Parathyroid adenoma (tissue), 2 donors: ENCODE results near the gene NOTCH3.

Experiments
- H2AFZ ChIP-seq: fragments of 300-600 bp; sonication (generic); one replicate; pipeline ENCODE4 v1.7.0; 2017; ENCODE audit warnings: antibody characterized with exemption, mild to moderate bottlenecking
- H3K27ac ChIP-seq: fragments of 300-600 bp; sonication (generic); one replicate; pipeline ENCODE4 v1.7.0; 2017
- H3K27me3 ChIP-seq: fragments of 300-600 bp; sonication (generic); one replicate; pipeline ENCODE4 v1.7.0; 2017; ENCODE audit warnings: low read length; ENCODE audit not compliant: control insufficient read depth, insufficient read depth
- H3K36me3 ChIP-seq: fragments of 300-600 bp; sonication (generic); one replicate; pipeline ENCODE4 v1.7.0; 2017; ENCODE audit warnings: low read length; ENCODE audit not compliant: control insufficient read depth, insufficient read depth
- H3K4me1 ChIP-seq: fragments of 300-600 bp; sonication (generic); one replicate; pipeline ENCODE4 v1.7.0; 2017; ENCODE audit warnings: control low read depth
- H3K4me2 ChIP-seq: fragments of 300-600 bp; sonication (generic); one replicate; pipeline ENCODE4 v1.7.0; 2017; ENCODE audit warnings: low read length
- H3K4me3 ChIP-seq: fragments of 300-600 bp; sonication (generic); one replicate; pipeline ENCODE4 v1.7.0; 2017; ENCODE audit warnings: low read depth, low read length
- H3K79me2 ChIP-seq: fragments of 300-600 bp; sonication (generic); one replicate; pipeline ENCODE4 v1.7.0; 2017; ENCODE audit warnings: control low read depth
- H3K9ac ChIP-seq: fragments of 300-600 bp; sonication (generic); one replicate; pipeline ENCODE4 v1.7.0; 2017; ENCODE audit warnings: mild to moderate bottlenecking
- H3K9me3 ChIP-seq: fragments of 300-600 bp; sonication (generic); one replicate; pipeline ENCODE4 v1.7.0; 2017; ENCODE audit warnings: low read length; ENCODE audit not compliant: control insufficient read depth
- CTCF ChIP-seq: fragments of 300-600 bp; sonication (generic); IDR thresholded peaks from one replicate; pipeline ENCODE4 v1.7.0; 2017; ENCODE audit warnings: antibody characterized with exemption, mild to moderate bottlenecking
- donor health status: primary hyperparathyroidism.

NOTCH3 gene

DNA sequence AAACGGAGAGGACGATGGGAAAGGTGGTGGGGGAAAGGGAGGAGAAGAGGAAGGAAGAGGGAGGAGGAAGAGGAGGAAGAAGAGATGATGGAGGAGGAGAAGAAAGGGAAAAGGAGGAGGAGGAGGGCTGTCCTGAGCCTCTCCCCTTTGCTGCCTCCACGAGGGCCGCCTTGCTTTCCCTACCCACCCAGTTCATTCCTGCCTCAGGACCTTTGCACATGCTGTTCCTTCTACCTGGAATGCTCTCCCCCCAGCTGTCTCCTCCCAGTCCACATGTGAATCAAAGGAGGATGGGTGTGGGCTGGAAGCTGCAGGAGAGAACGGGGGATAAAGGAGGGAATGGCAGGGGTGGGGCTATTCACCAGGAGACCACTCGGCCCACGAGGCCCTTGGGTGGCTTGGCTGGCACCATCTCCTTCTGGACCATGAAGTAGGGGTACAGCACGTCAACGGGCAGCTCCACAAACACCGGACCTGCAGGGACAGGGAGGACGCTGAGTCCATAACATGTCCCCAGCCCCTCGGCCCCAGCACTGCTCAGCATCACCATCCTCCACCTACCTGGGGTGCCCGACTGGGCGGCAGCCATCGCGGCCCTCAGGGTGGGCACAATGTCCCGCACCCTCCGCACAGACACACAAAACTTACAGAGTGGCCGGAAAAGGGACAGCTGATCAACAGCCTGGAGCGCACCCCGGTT lies 78.3 kb downstream of the NOTCH3 start:
- Histone ChIP-seq H3K27ac (no peak overlapping the region), H3K9ac (no peak overlapping the region), H3K4me3 (no peak overlapping the region), H3K9me3 (no peaks in the 10 kb centered on the region), H3K27me3 (no peaks in the 10 kb centered on the region), H3K4me1 (peaks cover 14% of the 10 kb centered on the region), H2AFZ (no peak overlapping the region), H3K4me2 (no peak overlapping the region), H3K79me2 (no peaks in the 10 kb centered on the region), H3K36me3 (no peaks in the 10 kb centered on the region)
- TF ChIP-seq CTCF = no peak

GRCh38 chr19:15120135-15121026 lies 80.4 kb downstream of the NOTCH3 start:
- no peaks in the 10 kb centered on the region for H3K27me3 ChIP-seq
- H3K4me2 ChIP-seq = no peak overlapping the region
- H3K79me2 ChIP-seq = no peaks in the 10 kb centered on the region
- H3K27ac ChIP-seq = no peak overlapping the region
- no peaks in the 10 kb centered on the region for H3K36me3 ChIP-seq
- no peak overlapping the region for H3K4me3 ChIP-seq
- no peaks in the 10 kb centered on the region for H3K9me3 ChIP-seq
- H3K4me1 ChIP-seq = peaks cover 8% of the 10 kb centered on the region
- H3K9ac ChIP-seq = no peak overlapping the region
- TF ChIP-seq CTCF = no peak
- H2AFZ ChIP-seq = no peak overlapping the region

DNA sequence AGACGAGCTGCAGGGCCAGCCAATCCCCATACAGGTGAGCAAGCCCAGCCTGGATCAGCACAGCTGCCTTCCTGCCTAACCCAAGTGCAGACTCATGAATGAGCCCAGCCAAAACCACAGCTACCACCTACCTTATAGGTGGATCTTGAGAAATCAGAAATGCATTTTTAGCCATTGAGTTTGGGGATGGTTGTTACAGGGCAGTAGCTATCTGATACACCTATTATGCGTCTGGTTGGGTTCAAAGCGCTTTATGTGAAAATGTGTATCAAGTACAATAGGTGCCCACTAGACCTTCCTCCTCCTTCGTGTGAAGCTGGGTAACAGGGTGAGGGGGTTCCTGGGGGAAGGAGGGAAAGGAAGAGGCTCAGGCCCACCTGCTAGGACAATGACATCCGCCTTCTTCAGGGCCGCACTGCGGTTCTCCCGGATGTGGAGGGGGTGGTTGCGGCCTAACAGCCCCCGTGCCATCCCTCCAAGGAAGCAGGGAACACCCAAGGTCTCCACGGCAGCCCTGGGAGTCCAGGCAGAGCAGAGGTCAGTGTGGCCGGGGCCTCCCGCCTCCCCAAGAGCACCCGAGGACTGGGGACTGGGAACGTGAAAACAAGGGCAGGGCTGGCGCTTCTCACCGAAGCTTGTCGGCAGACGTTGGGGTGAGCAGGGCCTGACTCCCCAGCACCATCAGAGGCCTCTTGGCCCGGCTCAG lies 81.9 kb downstream of the NOTCH3 start:
- H3K9ac ChIP-seq = no peak overlapping the region
- H3K4me2 ChIP-seq = no peak overlapping the region
- no peaks in the 10 kb centered on the region for H3K36me3 ChIP-seq
- no peaks in the 10 kb centered on the region for H3K27me3 ChIP-seq
- no peaks in the 10 kb centered on the region for H3K79me2 ChIP-seq
- H3K4me3 ChIP-seq = no peak overlapping the region
- H3K27ac ChIP-seq = no peak overlapping the region
- H3K9me3 ChIP-seq = no peaks in the 10 kb centered on the region
- no peak overlapping the region for H2AFZ ChIP-seq
- TF ChIP-seq CTCF = no peak
- H3K4me1 ChIP-seq = peaks cover 6% of the 10 kb centered on the region

DNA sequence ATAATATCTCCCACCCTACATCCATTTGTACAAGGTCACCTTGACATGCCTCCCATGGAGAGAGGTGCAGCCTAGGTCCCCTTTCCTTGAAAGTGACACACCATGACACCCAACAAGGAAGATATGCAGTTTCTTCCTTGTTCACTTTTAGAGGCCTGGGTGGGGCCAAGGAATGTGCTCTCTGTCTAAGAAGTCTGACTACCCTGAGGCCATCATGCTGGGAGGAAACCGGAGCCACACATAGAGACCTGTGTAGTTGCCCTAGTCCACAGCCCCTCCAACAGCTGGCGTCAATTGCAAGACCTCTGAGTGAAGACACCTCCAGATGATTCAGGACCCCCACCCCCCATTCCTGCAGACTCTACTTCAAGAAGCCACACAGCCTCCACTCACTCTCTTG lies 82.5 kb downstream of the NOTCH3 start:
- Histone ChIP-seq H3K79me2 (no peaks in the 10 kb centered on the region), H3K4me2 (no peak overlapping the region), H2AFZ (no peak overlapping the region), H3K9me3 (no peaks in the 10 kb centered on the region), H3K4me1 (no peaks in the 10 kb centered on the region), H3K4me3 (no peak overlapping the region), H3K9ac (no peak overlapping the region), H3K27me3 (no peaks in the 10 kb centered on the region), H3K36me3 (no peaks in the 10 kb centered on the region), H3K27ac (no peak overlapping the region)
- no peak for TF ChIP-seq CTCF
